ENCODE measurements around the gene SEPTIN1.
"Not testable (repeated sequence)": the region's sequence is repeated elsewhere in the genome, so short reads cannot be mapped to it uniquely, and the experiment has no call there.

The SEPTIN1 gene

GRCh38 chr16:30348929-30349328 lies 33.4 kb downstream of the SEPTIN1 start:
- no peak for TF ChIP-seq CTCF (IDR thresholded peaks at IDR 0.05)
- DNase-seq = no peak
- Histone ChIP-seq H3K27ac (no peak overlapping the region), H3K36me3 (peaks cover 0 to 42% (median 33%) of the 10 kb centered on the region in 3 donors), H3K27me3 (no peaks in the 10 kb centered on the region), H3K4me3 (no peak overlapping the region), H3K9me3 (no peaks in the 10 kb centered on the region), H3K4me1 (peaks cover 0 to 27% (median 27%) of the 10 kb centered on the region in 4 donors)
- intact Hi-C loops (cut with DNase I; ENCODE audit: low total_unique reads) = no loop called here

- no peak for TF ChIP-seq CTCF (IDR thresholded peaks at IDR 0.05)
- peaks cover 0 to 19% (median 18%) of the 10 kb centered on the region in 4 donors for H3K4me1 ChIP-seq
- no peak overlapping the region for H3K27ac ChIP-seq
- no peaks in the 10 kb centered on the region for H3K9me3 ChIP-seq
- DNase-seq = no peak
- H3K27me3 ChIP-seq = no peaks in the 10 kb centered on the region
- intact Hi-C loops (cut with DNase I; ENCODE audit: low total_unique reads) = no loop called here
- H3K36me3 ChIP-seq = peaks cover 0 to 34% (median 25%) of the 10 kb centered on the region in 3 donors
- no peak overlapping the region for H3K4me3 ChIP-seq
Observed at GRCh38 chr16:30348113-30348512, 34.2 kb downstream of the SEPTIN1 start.

- Histone ChIP-seq H3K9me3 (no peaks in the 10 kb centered on the region), H3K4me3 (no peak overlapping the region), H3K27me3 (no peaks in the 10 kb centered on the region), H3K4me1 (peaks cover 0 to 2% (median under 1%) of the 10 kb centered on the region in 4 donors), H3K27ac (no peak overlapping the region), H3K36me3 (peaks cover 0 to 16% (median 8%) of the 10 kb centered on the region in 3 donors)
- TF ChIP-seq CTCF (IDR thresholded peaks at IDR 0.05) = no peak
- intact Hi-C loops (cut with DNase I; ENCODE audit: low total_unique reads) = no loop called here
- no peak for DNase-seq
Observed at GRCh38 chr16:30346286-30346685, 36.1 kb downstream of the SEPTIN1 start.

GRCh38 chr16:30343491-30343820 lies 38.9 kb downstream of the SEPTIN1 start:
- H3K9me3 ChIP-seq; DNase-seq; H3K36me3 ChIP-seq; H3K27me3 ChIP-seq; H3K4me3 ChIP-seq; intact Hi-C loops (cut with DNase I; ENCODE audit: low total_unique reads); H3K27ac ChIP-seq; H3K4me1 ChIP-seq: not testable (repeated sequence)

GRCh38 chr16:30342751-30343490 lies 39.4 kb downstream of the SEPTIN1 start:
- TF ChIP-seq CTCF (IDR thresholded peaks at IDR 0.05) = no peak
- no peak for DNase-seq
- Histone ChIP-seq H3K27me3 (no peaks in the 10 kb centered on the region), H3K27ac (no peak overlapping the region), H3K4me3 (no peak overlapping the region), H3K9me3 (no peaks in the 10 kb centered on the region), H3K4me1 (peaks cover 0 to 3% (median 1%) of the 10 kb centered on the region in 4 donors), H3K36me3 (no peaks in the 10 kb centered on the region)
- intact Hi-C loops (cut with DNase I; ENCODE audit: low total_unique reads) = no loop called here

- DNase-seq; H3K36me3 ChIP-seq; H3K27ac ChIP-seq; H3K9me3 ChIP-seq; intact Hi-C loops (cut with DNase I; ENCODE audit: low total_unique reads); H3K4me3 ChIP-seq; H3K27me3 ChIP-seq; H3K4me1 ChIP-seq: not testable (repeated sequence)
Observed at GRCh38 chr16:30341971-30342370, 40.4 kb downstream of the SEPTIN1 start.

GRCh38 chr16:30340621-30341020 lies 41.7 kb downstream of the SEPTIN1 start:
- intact Hi-C loops (cut with DNase I; ENCODE audit: low total_unique reads) = no loop called here
- H3K4me1 ChIP-seq = peaks cover 0 to 10% (median 6%) of the 10 kb centered on the region in 4 donors
- H3K9me3 ChIP-seq = no peaks in the 10 kb centered on the region
- no peaks in the 10 kb centered on the region for H3K36me3 ChIP-seq
- no peak for DNase-seq
- no peaks in the 10 kb centered on the region for H3K27me3 ChIP-seq
- no peak overlapping the region for H3K27ac ChIP-seq
- TF ChIP-seq CTCF (IDR thresholded peaks at IDR 0.05) = no peak
- no peak overlapping the region for H3K4me3 ChIP-seq

- Histone ChIP-seq H3K4me1 (peaks cover 0 to 10% (median 7%) of the 10 kb centered on the region in 4 donors), H3K27ac (peak overlapping the region in 1 of 2 donors; percentile 35)
- H3K9me3 ChIP-seq; intact Hi-C loops (cut with DNase I; ENCODE audit: low total_unique reads); DNase-seq; H3K27me3 ChIP-seq; H3K4me3 ChIP-seq; H3K36me3 ChIP-seq: not testable (repeated sequence)
Observed at GRCh38 chr16:30338715-30339114, 43.6 kb downstream of the SEPTIN1 start.

- DNase-seq = peak in 1 of 2 donors; percentile 33
- H3K27ac ChIP-seq; H3K4me3 ChIP-seq; H3K36me3 ChIP-seq; H3K9me3 ChIP-seq; H3K27me3 ChIP-seq; intact Hi-C loops (cut with DNase I; ENCODE audit: low total_unique reads): not testable (repeated sequence)
- peaks cover 0 to 10% (median 7%) of the 10 kb centered on the region in 4 donors for H3K4me1 ChIP-seq
Observed at GRCh38 chr16:30337964-30338357, 44.4 kb downstream of the SEPTIN1 start.

Data from tibial artery (tissue), 4 donors.